HG03457 (cell line): ENCODE measurements around the gene MEGF8.

Experiments used
- ATAC-seq: cut with Tn5 transposase; IDR thresholded peaks from one replicate; pipeline ENCODE4 v1.9.1; 2021; ENCODE audit warnings: moderate number of reproducible peaks; ENCODE audit not compliant: unreplicated experiment

MEGF8 gene

DNA sequence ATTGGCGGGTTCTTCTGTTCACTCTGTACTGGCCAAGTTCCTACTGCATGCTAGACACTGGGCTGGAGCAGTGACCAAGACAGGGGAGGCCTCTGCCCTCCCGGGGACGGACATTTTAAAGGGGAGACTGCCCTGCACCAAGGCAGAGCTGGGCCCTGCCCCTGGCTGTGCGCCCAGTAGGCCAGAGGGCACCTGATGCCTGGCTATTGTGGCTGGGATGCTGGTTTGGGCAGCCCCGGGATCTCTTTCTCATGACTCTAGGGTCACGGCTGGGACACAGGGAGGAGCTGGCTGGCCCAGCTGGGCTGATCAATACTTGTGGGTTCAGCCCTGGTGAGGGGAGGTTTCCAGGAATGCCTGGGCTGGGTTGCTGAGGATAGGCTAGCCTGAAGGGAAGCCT is 84.0 kb downstream of the MEGF8 start:
- ATAC-seq, result no peak

DNA sequence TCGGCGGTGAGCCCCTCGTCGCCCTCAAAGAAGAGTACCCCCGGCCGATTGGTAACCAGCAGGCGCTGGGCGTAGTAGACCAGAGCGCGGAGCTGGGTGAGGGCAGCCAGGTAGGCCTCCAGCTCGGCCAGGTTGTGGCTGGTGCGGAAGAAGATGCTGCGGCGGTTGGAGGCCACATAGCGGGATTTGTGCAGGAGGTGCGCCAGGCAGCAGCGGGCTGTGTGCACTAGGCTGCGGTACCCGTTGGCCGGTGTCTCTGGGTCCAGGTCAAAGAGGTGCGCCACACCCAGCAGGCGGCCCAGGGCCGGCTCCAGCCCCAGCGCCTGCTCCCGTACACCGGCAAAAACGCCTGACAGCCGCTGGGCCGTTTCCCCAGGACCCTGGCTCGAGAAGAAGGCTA is 84.9 kb downstream of the MEGF8 start:
- no peak for ATAC-seq

DNA sequence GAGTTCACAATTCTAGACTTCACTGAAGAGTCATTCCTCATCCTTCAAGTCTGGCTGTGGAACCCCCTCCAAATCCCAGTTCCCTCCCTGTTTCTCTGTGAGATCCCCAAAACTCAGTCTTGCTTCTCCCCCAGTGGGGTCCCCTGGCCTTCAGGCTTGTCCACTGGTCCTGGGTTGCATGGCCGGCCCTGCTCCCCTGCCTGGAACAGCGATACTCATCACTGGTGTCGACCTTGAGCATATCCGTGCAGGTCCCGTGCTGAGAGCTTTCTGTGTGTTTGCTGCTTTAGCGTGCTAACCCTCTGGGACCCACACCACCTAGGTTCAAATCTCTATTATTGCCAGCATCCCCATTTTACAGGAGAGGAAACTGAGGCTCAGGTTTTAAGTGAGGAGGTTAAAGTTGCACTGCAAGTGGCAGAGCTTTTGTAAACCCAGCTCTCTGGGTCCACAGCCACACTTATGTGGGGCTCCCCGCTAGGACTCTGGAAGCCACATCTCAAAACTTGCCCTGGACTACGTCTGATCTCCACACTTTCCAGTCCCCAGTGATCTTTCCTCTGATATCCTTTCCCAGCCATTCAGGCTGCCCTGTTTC is 86.2 kb downstream of the MEGF8 start:
- ATAC-seq, result no peak

DNA sequence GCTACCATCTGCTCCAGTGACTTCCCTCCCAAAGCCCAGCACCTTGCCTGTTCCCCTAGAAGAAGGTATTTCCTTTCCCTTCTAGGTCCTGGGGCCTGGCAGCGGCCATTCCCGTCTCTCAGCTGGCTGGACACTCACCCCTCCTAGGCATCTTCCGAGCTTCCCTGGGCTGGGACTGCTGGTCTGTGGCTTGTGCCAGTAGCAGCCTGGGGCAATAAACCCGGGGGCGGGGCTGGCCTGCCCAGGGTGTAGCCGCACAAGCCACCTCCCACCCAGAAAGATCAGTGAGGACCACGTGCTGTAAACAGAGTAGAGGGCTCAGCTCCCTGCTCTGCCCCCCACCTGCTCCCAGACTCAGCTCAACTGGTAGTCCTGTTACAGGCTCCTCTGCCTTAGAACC is 86.8 kb downstream of the MEGF8 start:
- no peak for ATAC-seq

DNA sequence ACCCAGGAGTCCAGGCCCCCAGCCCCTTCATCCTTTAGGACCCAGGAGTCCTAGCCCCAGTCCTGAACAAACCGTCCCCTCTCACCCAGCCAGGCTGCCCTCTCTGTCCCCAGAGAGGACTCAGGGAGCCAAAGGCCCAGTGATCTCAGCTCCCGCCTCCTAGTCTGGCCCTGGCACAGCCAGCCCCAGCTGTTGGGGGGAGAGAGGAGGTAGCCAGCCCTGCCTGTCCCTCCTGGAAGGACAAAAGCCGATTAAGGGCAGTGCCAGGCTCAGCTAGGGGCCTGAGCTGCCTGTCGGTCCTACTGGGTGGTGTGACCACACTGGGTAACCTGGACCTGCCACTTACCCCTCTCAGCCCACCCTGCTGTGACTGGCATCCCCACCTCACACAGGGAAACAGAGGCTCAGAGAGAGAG is 87.2 kb downstream of the MEGF8 start:
- no peak for ATAC-seq

DNA sequence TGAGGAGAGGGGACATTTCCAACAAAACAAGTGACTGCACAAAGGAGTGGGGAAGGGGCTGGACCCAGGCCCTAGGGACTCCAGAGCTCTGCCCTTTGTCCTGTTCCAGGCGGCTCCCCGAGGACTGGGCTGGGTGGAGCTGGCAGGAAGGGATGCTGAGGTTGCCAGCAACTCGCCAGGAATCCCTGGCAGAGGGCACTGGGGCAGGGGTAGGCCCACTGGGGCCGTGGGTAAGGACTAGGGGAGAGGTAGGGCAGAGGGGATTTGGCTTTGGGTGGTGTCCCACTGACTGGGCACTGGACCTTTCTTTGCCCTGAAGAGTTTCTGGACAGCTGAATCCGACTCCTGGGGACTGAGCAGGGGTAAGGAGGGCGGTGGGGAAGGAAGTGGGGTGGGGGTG is 93.9 kb downstream of the MEGF8 start:
- ATAC-seq, result no peak

DNA sequence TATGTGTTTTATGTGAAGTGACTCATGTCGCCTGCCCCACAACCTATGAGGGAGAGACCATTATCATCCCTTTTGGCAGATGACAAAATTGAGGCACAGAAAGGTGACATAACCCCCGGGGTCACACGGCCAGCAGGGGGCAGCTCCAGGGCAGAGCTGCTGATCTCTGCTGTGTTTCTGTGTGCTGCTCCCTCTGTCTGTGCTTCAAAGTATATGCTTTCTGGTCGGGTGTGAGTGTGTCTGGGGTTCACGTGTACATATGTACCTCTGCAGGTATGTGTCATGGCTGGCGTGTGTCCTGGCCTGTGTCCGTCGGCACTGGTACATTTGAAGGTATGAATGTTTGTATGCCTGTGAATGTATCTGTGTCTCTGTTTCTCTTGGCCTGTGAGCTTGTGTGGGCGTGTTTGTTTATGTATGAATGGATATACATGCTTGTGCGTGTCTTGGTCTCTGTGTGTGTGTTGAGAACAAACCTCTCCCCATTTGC is 94.7 kb downstream of the MEGF8 start:
- ATAC-seq, result no peak

DNA sequence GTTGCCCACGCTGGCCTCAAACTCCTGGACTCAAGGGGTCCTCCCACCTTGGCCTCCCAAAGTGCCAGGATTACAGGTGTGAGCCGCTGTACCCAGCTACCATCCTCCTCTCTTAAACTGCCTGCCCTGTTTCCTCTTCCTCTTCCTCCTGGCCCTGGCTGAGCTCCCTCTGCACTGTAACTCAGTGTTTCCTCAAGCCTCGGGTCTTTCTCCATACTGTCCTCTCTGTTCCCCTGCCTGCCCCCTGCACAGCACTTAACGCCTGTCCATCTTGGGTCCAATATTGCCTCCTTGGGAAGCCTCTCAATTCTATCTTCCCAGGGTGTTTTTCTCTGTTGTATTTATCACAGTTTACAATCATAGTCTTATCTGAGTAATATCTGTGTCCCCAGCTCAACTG is 95.7 kb downstream of the MEGF8 start:
- no peak for ATAC-seq

DNA sequence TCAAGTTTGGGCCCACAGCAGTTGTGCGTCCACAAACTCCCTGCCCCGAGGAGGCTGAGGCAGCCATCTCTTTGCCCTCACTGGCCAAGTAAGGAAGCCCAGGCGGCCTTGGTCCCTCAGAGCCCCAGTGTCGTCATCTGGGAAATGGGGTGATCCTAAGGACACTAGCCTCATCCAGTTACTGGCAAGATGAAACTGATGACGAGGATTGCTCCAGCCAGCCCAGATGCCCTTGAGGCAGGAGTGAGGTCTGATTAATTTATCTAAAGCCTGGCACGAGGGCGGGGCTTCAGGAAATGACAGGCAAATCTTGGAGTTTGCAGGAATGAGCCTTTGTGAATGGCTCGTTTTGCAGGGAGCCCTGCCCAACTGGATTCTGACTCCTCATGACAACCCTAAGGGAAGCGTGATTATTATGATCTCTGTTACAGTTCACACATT is 96.2 kb downstream of the MEGF8 start:
- ATAC-seq, result no peak

DNA sequence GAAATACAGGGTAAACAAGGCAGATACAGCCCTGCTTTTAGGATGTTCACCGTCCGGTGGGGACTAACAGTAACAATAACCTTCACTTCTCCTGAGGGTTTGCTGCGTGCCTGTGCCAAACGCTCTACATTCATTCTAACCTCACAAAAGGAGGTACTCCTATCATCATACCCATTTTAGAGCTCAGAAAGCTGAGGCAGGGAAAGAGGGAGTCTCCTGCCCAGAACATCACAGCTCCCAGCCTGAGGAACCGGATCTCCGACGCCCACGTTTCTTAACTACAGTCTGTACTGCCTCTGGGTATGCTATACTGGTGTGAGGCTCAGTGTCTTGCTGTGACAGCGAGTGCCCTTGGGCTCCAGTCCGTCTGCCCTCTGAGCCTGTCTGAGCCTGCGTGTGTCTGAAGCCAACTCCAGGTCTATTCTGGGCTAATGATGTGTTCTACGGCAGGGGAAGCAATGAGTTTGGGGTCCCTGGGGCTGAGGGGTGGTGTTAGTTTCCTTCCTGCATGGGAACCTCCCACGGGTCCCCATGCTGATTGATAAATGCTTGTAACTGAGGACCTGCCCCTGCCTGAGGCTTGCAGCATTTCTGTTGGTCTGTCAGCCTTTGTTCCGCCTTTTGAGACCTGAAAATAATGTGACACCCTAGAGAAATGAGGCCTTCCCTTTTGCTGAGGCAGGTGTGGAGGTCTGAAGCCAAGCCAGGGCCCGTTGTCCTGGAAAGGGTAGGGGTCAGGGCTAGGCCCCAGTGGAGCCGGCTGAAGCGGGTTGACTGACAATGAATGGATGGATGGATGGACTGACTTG is 96.9 kb downstream of the MEGF8 start:
- no peak for ATAC-seq

DNA sequence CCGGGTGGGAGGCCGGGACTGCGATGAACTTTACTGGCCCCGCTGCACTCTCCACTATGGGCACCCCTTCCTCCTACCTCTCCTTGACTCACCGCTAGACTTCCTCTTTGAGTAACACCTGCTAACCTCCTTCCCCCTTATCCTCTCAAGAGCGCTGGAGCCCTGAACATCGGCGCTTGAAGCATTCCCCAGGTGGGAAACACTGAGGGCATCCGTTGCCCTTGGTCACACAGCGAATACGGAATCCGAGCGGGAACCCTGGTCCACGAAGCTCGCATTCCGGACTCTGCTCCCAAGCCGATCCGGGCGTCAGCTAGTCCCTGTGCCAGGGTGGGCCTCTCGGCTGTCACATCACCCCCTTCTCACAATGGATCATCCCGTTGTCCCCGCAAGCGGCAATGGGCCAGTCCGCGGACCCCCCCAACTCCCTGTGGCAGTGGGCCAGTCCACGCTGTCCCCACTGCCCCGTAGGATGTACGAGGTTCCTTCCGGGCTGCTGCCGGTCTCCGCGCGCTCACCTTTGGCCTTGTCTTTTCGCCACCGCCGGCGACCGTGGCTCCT is 97.5 kb downstream of the MEGF8 start:
- peak; percentile 28 for ATAC-seq

DNA sequence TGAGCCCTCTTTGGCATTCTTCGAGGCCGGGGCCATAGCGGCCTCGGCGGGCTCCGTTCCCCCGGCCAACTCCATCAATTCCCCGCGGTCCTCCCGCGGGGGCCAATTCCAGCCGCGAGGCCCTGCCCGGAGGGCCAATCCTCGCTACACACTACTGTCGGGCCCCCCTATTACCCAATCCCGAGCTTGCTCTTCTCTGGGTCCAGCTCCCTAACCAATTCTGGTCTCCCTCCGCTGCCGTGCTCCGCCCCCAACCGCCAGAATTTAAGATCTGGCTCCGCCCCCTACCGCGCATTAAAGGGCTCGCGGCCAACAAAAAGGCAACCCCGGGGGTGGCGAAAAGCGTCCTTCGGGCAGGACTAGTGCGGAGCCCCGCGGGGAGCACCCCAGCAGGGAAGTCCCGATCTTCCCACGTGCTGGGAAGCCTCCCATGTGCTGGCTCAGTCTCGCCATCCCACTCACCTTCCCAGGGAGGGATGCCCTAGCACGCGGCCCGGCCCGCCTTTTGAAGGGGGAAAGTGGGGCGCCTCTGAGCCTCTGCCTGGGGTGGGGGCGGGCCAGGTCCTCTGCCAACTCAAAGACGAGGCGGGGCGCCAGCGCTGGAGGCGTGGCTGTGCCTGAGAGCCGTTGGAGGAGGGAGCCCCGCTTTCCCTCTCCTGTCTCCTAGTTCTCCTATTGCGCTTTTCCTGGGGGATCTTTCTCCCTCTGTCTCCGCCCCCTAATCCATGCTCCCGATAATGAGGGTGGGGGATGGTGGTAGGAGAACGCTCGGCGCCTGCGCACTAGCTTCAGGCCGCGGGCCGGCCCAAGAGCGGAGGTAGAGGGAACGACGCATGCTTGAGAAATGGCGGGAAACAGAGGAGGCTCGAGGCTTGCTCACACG is 98.3 kb downstream of the MEGF8 start:
- ATAC-seq, result peak; percentile 70

DNA sequence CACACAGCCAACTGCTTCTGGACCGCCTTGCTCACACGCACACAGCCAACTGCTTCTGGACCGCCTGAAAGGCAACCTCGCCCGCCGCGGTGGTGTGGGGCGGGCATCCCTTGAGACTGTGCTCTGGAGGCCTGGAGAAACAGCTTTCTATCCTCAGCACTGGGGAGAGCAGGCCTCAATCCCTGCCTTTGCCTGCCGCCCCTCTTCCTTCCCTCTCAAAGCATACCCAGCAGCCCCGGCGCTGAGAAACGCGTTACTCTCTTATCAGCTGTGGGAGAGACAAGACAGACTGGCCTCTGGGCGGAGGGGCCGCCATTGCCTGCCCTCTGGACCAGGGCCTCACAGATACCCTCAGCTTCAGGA is 98.9 kb downstream of the MEGF8 start:
- no peak for ATAC-seq

DNA sequence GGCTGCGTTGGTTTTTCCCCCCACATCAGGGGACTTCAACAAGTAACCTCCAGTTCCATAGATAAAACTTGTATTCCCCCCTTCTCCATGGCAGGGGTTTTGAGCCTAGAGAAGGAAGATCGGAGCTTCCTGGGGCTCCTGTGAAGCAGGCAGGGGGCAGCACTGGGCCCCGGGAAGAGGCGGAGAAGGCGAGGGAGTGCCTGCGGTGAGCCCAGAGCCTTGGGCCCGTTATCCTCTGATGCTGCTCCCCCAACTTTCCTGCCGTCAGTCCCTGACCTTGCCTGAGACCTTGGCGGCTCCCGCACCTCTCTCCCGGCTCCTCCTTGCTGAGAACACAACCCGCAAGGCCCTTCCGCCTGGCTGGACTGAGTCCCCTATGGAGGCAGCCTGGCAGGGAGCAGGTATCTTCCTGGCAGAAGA is 99.3 kb downstream of the MEGF8 start:
- no peak for ATAC-seq

DNA sequence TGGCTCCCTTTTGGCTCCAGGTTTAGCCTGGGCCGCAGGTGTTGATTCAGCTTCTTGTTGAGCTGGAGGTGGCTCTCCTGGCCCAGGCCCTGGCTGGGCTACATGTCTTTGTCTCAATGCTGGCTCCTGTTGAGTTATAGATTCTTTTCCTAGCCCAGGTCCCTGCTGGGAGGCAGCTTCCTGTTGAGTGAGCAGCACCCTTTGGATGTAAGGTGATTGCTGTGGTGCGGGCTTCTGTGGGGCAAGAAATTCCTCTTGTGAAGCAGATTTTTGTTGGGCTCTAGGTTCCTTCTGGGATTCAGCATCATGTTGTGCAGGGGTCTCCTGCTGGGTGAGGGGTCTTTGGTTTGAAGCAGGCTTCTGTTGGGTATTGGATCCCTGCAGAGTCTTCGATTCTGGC is 101.2 kb downstream of the MEGF8 start:
- no peak for ATAC-seq

DNA sequence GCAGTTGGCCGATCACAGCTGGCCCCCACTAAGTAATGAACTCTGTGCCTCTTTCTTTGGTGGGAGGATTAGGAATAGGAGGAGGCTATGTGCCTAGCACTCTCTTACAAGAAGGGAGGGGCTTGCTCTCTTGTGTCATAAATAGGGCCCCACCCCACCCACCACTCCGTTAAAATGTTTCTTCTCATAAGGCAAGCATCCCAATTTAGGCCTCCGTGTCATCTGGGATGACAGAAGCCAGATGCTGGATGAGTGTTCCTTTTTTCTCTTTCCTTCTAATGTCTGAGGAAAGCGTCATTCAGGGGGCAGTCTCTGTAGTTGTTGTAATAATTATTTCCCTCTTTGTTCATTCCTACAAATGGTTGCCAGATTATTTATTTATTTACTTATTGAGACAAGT is 101.9 kb downstream of the MEGF8 start, which contains the start of gene LIPE:
LIPE (minus strand) TSS at position 76 of the 400 bp plus-strand sequence. CDS start 239 bp downstream, outside the sequence.
- ATAC-seq, result no peak
